Mammary microvascular endothelial cell (primary cell): ENCODE data around the gene P3R3URF. TPM values are rescaled to one million over a fixed set of nuclear protein-coding genes. Genes with fewer than 3 reads are reported as not detected.

Experiments used
- total RNA-seq: library from RNA; depleted of rRNA; stranded (reverse); fragments of >200 nt; gene quantifications from 2 replicates; pipeline ENCODE4 v1.2.3, GENCODE V29; 2015

P3R3URF gene
- not detected in 2 replicates for total RNA-seq

DNA sequence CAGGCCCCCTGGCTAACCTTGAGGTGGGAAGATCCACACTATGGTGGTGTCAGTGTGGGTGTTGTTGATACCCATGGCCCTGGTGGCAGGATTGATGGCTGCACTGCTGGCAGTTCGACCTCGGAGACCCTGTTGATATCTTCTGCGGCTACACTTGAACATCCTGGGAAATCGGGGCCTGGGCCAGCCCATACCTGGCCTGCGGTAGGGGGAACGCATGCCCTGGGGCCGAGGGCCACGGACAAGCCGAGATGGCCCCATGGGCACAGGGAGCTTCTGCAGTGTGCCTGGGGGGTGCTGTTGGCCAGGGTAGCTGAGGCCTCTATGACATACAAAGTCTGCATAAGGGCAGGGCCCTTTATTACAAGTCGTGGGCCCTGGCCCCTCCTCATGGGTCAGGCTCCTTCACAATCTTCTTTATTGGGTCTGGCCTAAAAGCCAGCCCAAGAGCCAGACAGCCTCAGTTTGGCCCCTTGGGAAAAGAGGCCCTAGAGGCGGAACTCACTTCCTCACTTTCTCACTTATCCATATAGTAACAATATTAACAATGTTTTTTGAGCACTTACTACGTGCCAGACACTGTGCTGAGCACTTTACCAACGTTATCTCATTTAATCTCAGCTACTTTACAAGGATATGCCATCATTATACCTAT is at the start of gene P3R3URF:
TSS of gene P3R3URF (minus strand) at position 278 of the 655 bp plus-strand sequence. CDS start at position 261, 17 bp downstream.

DNA sequence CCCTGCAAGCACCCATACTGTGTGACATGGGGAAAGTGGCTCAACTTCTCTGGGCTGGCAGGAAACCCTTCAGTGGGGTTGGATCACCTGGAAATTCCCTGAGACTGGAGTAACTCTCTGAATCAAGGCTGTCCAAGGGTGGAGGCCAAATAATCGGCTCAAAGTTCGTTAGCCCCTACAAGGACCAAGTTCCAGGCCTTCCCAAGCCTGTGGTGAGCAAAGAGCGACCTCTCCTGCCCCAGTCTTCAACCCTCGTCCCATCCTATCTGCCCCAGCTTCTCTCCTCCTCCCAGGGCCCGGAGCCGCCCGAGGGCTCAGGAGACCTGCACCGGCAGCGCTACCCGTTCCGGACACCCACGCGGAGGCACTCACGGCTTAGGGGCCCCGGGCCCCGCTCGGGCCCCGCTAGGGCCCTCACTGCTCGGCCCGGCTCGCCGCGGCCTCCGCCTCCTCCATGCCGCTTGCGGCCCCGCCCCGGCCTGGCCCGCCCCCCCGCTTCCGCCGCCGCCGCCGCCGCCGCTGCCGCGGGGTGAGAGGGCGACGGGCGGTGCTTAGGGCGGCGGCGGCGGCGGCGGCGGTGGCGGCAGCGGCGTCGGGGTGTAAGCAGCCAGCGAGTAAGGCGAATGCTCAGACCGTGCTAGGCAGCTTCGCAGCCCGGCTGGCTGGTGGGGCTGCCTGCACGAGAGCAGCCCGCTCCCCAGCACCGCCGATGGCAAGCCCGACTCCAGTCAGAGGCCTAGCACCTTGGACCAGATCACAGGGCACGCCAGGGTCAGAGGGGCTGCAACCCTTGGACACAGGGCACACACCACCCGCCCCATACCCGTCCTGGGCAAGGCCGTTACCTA is 21.9 kb upstream of the P3R3URF start, which contains the start of gene POMGNT1:
TSS of gene POMGNT1 (minus strand) at position 471 of the 848 bp plus-strand sequence. CDS start 613 bp downstream, outside the sequence.

DNA sequence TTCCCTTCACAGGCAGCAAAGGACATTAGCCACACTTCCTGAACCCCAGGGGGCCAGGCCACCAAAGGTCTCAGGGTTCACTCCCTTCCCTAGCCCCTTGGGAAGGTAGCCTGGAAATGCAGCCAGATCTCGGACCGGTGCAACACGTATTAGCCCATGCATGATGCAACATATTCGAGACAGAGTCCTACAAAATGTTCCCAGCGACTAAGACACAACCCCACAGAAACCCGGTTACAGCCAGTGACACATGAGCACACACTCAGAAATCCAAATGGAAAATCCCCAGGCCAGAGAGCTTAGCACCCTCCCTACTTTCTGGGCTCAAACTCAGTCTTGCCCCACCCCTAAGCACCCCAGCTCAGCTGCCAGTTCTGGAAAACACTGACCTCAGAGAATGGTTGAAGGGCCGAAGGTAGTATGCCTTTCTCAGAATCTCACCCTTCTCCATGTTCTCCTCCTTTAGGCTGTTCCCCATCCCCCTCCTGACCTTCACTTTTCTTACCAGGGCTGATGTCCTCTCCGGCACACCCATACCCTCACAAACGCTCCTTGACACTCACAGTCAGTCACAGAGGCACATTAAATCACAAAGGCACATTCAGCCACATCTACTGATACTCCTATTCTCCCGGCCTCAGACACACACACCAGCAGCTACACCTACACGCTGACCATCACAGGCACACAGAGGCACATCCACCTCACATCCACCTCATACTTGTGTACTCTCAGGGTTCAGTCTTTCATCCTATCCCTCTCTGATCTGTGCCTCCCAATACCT is 1.6 kb downstream of the P3R3URF start, which contains the start of gene TSPAN1:
TSS of gene TSPAN1 (plus strand) at position 640 of the 784 bp plus-strand sequence. CDS start 6,021 bp downstream, outside the sequence.

DNA sequence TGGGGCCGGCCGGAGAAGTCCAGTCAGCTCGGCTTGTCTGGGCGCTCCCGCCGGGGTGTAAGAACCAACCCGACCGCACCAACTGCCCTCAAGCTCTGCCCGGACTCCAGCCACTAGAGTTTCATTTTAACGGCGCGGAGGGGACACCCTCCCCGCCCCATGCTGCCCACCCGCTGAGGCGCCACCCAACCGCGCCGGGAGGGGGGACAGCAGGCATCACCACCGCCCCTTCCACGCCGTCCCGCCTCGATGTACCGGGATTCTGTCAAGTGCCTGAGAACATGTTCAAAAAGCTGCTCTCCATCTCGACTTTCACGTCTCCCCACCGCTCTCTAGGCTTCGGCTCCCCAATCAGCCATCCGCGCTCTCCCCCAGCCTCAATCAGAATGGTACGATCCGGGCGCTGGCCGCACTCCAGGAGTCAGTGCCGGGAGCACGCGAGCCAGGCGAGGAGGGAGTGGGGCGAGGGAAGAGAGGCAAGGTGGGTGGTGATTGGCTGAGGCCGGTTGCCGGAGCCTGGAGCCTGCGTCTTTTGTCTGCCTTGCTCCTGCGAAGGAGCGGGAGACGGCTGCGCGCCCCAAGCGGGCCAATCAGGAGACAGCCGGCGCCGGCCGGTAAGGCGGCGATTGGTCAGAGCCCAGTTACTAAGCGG is 43.6 kb downstream of the P3R3URF start, which contains the start of gene PIK3R3:
TSS of gene PIK3R3 (minus strand) at position 101 of the 652 bp plus-strand sequence. CDS start 677 bp downstream, outside the sequence.

Other genes starting within 250 kb of the P3R3URF start
- 9.8 and 11.3 TPM in 2 replicates for gene PIK3R3, start 43.9 kb downstream of the P3R3URF start, total RNA-seq
- 2.0 and 2.5 TPM in 2 replicates for gene TSPAN1, start 1.4 kb downstream of the P3R3URF start, total RNA-seq
- gene POMGNT1, start 21.9 kb upstream of the P3R3URF start, total RNA-seq, result 57.8 and 61.0 TPM in 2 replicates
- 0.20 and 0.60 TPM in 2 replicates for gene LURAP1, start 26.8 kb upstream of the P3R3URF start, total RNA-seq
- 10.8 and 14.1 TPM in 2 replicates for gene RAD54L, start 71.3 kb upstream of the P3R3URF start, total RNA-seq
- gene LRRC41, start 127.1 kb upstream of the P3R3URF start, total RNA-seq, result 59.6 and 66.9 TPM in 2 replicates
- gene UQCRH, start 127.2 kb upstream of the P3R3URF start, total RNA-seq, result 475 and 523 TPM in 2 replicates
- 12.7 and 24.8 TPM in 2 replicates for gene NSUN4, start 164.3 kb upstream of the P3R3URF start, total RNA-seq
- gene FAAH, start 217.8 kb upstream of the P3R3URF start, total RNA-seq, result 0.30 and 0.53 TPM in 2 replicates